ENCODE data around the gene MARK1. TPM values are rescaled to one million over a fixed set of nuclear protein-coding genes. Genes with fewer than 3 reads are reported as not detected.
A peak's percentile ranks its signal among the peaks of the same experiment; 100 is the strongest.

MARK1 gene
- total and polyA plus RNA-seq, 2 donors (not counting 1 experiment from before 2014, with no cell fraction given) = 0.99 to 1.1 TPM

- peak overlapping the region; percentile 97 for H3K4me2 ChIP-seq (ENCODE audit: extremely low read depth, insufficient read depth, low read length)
- H3K79me2 ChIP-seq (ENCODE audit: control insufficient read depth, insufficient read depth, low read length) = no peaks in the 10 kb centered on the region
- H4K20me1 ChIP-seq (ENCODE audit: control insufficient read depth, extremely low read depth, insufficient read depth, low read length) = no peaks in the 10 kb centered on the region
- no peaks in the 10 kb centered on the region for H3K36me3 ChIP-seq (ENCODE audit: control insufficient read depth, insufficient read depth, low read length)
- H3K27ac ChIP-seq (ENCODE audit: insufficient read depth, low read length) = peak overlapping the region; percentile 43
- no peak for DNase-seq (ENCODE audit: low read depth in 2 of 2)
- H3K9ac ChIP-seq (ENCODE audit: insufficient read depth, low read length) = peak overlapping the region; percentile 65
- H2AFZ ChIP-seq (ENCODE audit: low read length) = peak overlapping the region; percentile 96
- H3K27me3 ChIP-seq (ENCODE audit: control insufficient read depth, insufficient read depth, low read length) = peaks cover 9% of the 10 kb centered on the region
- no peaks in the 10 kb centered on the region for H3K9me3 ChIP-seq (ENCODE audit: control insufficient read depth, insufficient read depth, low read depth, low read length)
- H3K4me3 ChIP-seq (replicated peaks in 1 of 4; ENCODE audit: control extremely low read depth in 1 of 4, insufficient read depth in 1 of 4, low read depth in 3 of 4, low read length in 4 of 4) = peak overlapping the region; percentile 64 to 82 (median 70)
- no peaks in the 10 kb centered on the region for H3K4me1 ChIP-seq (ENCODE audit: control insufficient read depth, extremely low read depth, insufficient read depth, low read length)
- no peak for TF ChIP-seq EZH2 (IDR thresholded peaks at IDR 0.05; ENCODE audit: low read length, missing control alignments)
- TF ChIP-seq CTCF (conservative IDR thresholded peaks at IDR 0.05 in 1 of 2, IDR thresholded peaks at IDR 0.05 in 1 of 2; ENCODE audit: low read depth in 1 of 2, low read length in 2 of 2) = no peak
Observed at GRCh38 chr1:220528679-220529501, 954 bp downstream of the MARK1 start.

GRCh38 chr1:220529521-220530020, 1.6 kb downstream of the MARK1 start:
- no peak overlapping the region for H2AFZ ChIP-seq (ENCODE audit: low read length)
- no peak overlapping the region for H3K9ac ChIP-seq (ENCODE audit: insufficient read depth, low read length)
- H4K20me1 ChIP-seq (ENCODE audit: control insufficient read depth, extremely low read depth, insufficient read depth, low read length) = no peaks in the 10 kb centered on the region
- peaks cover 9% of the 10 kb centered on the region for H3K27me3 ChIP-seq (ENCODE audit: control insufficient read depth, insufficient read depth, low read length)
- no peak overlapping the region for H3K27ac ChIP-seq (ENCODE audit: insufficient read depth, low read length)
- TF ChIP-seq EZH2 (IDR thresholded peaks at IDR 0.05; ENCODE audit: low read length, missing control alignments) (no peak), CTCF (conservative IDR thresholded peaks at IDR 0.05 in 1 of 2, IDR thresholded peaks at IDR 0.05 in 1 of 2; ENCODE audit: low read depth in 1 of 2, low read length in 2 of 2) (no peak)
- H3K79me2 ChIP-seq (ENCODE audit: control insufficient read depth, insufficient read depth, low read length) = no peaks in the 10 kb centered on the region
- H3K9me3 ChIP-seq (ENCODE audit: control insufficient read depth, insufficient read depth, low read depth, low read length) = no peaks in the 10 kb centered on the region
- no peak for DNase-seq (ENCODE audit: low read depth in 2 of 2)
- peak overlapping the region; percentile 97 for H3K4me2 ChIP-seq (ENCODE audit: extremely low read depth, insufficient read depth, low read length)
- peak overlapping the region in 3 of 4 experiments; percentile 64 to 82 (median 70) for H3K4me3 ChIP-seq (replicated peaks in 1 of 4; ENCODE audit: control extremely low read depth in 1 of 4, insufficient read depth in 1 of 4, low read depth in 3 of 4, low read length in 4 of 4)
- no peaks in the 10 kb centered on the region for H3K4me1 ChIP-seq (ENCODE audit: control insufficient read depth, extremely low read depth, insufficient read depth, low read length)
- no peaks in the 10 kb centered on the region for H3K36me3 ChIP-seq (ENCODE audit: control insufficient read depth, insufficient read depth, low read length)

- no peaks in the 10 kb centered on the region for H3K4me1 ChIP-seq (ENCODE audit: control insufficient read depth, extremely low read depth, insufficient read depth, low read length)
- no peaks in the 10 kb centered on the region for H3K36me3 ChIP-seq (ENCODE audit: control insufficient read depth, insufficient read depth, low read length)
- DNase-seq (ENCODE audit: low read depth in 2 of 2) = no peak
- H3K27ac ChIP-seq (ENCODE audit: insufficient read depth, low read length) = no peak overlapping the region
- H3K4me3 ChIP-seq (replicated peaks in 1 of 4; ENCODE audit: control extremely low read depth in 1 of 4, insufficient read depth in 1 of 4, low read depth in 3 of 4, low read length in 4 of 4) = no peak overlapping the region
- peaks cover 5% of the 10 kb centered on the region for H3K27me3 ChIP-seq (ENCODE audit: control insufficient read depth, insufficient read depth, low read length)
- H3K9ac ChIP-seq (ENCODE audit: insufficient read depth, low read length) = no peak overlapping the region
- TF ChIP-seq CTCF (conservative IDR thresholded peaks at IDR 0.05 in 1 of 2, IDR thresholded peaks at IDR 0.05 in 1 of 2; ENCODE audit: low read depth in 1 of 2, low read length in 2 of 2) = no peak
- TF ChIP-seq EZH2 (IDR thresholded peaks at IDR 0.05; ENCODE audit: low read length, missing control alignments) = no peak
- no peaks in the 10 kb centered on the region for H3K79me2 ChIP-seq (ENCODE audit: control insufficient read depth, insufficient read depth, low read length)
- no peak overlapping the region for H2AFZ ChIP-seq (ENCODE audit: low read length)
- H3K9me3 ChIP-seq (ENCODE audit: control insufficient read depth, insufficient read depth, low read depth, low read length) = no peaks in the 10 kb centered on the region
- H3K4me2 ChIP-seq (ENCODE audit: extremely low read depth, insufficient read depth, low read length) = no peak overlapping the region
- no peaks in the 10 kb centered on the region for H4K20me1 ChIP-seq (ENCODE audit: control insufficient read depth, extremely low read depth, insufficient read depth, low read length)
Observed at GRCh38 chr1:220533504-220534109, 5.7 kb downstream of the MARK1 start.
